Stimulated activated CD4-positive, alpha-beta T cell treated with anti-CD3 and anti-CD28 coated beads, TNF-alpha, amount 100 ng/mL, for 4 hours (primary cell): ENCODE measurements around the gene RAB34.

Source experiments
- DNase-seq, 3 experiments: peaks; one replicate each; pipeline ENCODE4 v3.0.0-alpha.2; 2020; ENCODE audit warnings: low read depth in 3 of 3

RAB34 gene, protein sequence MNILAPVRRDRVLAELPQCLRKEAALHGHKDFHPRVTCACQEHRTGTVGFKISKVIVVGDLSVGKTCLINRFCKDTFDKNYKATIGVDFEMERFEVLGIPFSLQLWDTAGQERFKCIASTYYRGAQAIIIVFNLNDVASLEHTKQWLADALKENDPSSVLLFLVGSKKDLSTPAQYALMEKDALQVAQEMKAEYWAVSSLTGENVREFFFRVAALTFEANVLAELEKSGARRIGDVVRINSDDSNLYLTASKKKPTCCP

DNA sequence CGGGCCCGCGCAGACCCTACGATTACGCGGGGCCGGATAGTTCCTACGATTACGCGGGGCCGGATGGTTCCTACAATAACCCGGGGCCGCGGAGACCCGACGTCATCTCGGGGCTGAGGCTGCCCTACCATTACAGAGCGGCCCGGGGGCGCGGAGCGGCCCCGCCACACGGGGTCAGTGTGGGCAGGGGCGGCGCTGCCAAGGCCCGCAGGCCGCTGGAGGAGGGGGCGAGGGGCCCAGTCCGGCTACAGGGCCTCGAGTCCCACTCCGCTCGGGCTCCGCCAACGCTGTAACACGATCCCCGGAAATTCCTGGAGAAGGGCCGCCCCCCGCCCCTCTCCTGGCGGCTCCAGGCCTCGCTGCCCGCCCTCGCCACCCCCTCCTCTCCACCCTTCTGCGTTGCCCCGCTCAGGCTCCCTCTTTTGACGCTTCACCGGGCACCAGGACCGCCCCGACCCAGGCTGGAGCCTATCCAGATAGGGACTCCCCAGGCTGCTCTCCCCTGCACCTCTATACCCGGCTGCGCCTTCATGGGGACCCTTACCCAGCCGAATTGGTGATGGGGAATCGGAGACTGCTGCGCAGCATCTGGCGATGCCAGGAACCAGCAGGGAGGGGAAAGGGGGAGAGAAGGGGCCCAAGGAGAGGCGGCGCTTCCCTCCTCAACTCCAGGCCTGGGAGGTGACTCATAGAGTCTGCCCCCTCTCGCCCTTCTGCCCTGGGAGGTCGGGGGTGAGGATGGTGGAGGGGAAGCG lies at the start of gene RAB34:
Gene RAB34 (minus strand): TSS at position 291 of the 755 bp plus-strand sequence. CDS start 602 bp downstream, outside the sequence.
- DNase-seq, result peak in 1 of 3 experiments; percentile 33

DNA sequence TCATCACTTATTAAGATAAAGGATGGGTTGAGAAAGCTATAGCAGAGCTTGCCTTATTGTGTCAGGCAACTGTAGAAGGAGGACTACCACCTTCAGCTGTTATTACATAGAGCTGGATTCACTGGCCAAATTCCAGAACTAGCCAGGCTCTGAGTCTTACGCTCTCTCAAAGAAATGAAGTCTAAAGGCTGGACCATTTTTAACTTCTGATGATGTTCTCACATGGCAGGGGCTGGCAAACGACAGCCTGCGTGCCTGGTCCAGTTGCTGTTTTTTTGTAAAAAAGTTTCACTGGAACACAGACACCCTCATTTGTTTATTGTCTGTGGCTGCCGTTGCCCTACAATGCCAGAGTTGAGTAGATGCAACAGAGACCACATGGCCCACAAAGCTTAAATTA lies 47.4 kb upstream of the RAB34 start:
- DNase-seq, result no peak

GRCh38 chr17:28763804-28764266 lies 46.2 kb upstream of the RAB34 start:
- DNase-seq, result peak; percentile 51 to 73 (median 52)

DNA sequence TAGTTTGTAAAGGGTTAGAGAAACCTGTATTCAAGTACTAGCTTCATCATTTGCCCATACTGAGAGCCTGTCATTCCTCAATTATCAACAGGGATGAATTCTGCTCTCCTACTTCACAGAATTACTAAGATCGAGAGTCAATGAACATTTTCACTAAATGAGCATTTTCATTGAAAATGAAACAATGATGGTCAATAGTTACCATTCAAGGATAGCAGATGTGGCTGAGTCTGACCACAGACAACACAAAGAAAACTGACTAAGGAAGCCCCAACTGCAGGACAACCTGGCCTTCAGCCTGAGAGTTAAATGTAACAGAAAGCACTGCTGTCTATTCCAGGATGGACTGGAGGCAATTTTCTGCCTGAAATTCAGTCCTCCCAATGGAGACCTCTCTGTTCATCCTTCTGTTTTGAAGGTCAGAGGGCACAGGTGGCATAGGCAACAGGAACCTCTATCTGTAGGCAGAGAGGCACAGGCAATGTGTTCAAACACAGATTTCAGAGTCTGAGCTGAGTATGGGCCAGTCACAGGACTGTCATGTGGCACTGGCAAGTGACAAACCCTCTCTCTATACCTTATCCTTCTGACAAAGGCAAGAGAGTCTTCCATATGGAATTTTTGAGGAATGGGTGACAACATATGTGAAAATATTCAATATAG lies 45.6 kb upstream of the RAB34 start:
- DNase-seq, result no peak

DNA sequence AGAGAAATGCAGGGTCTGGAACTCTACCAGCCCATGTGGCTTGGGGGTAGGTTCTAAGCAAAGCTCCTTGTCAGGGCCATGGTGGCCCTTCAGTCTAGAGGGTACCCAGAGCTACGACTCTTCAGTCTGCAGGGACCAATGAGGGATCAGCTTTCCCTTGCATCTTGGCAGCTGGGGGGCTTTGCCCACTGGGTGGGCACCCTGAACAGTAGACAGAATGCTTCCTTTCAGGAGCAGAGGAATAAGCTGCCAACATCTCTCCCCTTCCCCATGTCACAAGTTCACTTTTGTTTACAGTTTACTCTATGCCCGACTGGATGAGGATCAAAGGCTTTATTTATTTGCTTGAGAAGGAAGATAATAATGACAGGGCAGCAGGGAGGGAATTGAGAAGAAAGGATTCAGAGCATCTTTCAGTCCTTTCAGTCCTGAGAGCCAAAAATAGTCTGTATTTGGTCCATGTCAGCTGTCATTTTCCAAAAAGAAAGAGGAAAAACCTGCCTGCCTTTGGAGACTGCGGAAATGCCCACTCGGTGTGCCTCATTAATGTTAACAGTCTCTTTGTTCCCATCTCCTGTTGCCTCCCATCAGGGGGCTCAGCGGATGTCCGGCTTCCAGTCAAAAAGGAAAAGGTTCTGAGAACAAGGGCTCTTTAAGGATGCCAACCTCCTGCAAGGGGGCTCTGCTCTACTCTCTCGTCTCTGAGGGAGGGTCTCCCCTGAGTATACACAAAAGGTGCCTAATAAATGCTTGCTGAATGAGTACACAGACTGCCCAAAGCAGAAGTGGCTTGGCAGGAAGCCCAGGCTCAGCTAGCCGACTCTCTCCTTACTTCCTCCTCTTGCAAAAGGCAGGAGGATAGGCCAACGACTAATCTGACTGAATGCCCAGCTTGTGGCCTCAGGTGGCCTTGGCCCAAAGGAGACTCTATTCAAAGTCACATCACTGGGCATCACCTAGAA lies 43.2 kb upstream of the RAB34 start:
- DNase-seq, result no peak

- no peak for DNase-seq
Observed at GRCh38 chr17:28759256-28759865, 41.7 kb upstream of the RAB34 start.

DNA sequence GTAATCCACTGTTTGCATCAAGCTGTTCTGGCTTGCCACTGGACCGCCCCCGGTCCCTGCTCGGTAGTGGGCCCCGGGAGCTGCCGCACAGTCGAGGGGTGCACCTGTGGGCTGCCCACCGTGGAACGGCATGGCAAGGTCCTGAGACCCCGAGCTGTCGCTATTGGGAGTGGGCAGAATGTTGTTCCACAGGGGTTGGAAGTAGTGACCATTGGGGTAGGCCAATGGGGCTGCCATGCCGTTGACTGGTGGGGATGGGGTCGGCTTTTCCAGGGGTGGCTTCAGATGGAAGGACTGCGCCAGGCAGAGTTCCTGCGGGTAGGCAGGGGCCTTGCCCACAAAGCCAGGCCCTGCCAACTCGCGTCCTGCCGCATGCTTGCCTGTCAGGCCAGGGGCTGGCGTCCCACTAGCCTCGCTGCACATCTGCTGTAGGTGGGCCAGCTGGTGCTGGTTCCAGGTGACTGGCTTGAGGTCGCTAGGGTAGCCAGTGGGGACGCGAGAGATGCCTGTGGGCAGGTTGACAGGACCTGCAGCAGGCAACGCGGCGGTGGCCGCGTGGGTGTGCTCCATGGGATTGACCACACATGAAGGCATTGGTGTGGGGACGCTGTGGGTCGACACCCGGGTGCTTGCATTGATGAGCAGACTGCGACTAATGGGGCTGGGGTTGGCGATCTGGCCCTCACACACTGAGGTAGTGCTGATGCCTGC lies 40.9 kb upstream of the RAB34 start:
- no peak for DNase-seq

DNA sequence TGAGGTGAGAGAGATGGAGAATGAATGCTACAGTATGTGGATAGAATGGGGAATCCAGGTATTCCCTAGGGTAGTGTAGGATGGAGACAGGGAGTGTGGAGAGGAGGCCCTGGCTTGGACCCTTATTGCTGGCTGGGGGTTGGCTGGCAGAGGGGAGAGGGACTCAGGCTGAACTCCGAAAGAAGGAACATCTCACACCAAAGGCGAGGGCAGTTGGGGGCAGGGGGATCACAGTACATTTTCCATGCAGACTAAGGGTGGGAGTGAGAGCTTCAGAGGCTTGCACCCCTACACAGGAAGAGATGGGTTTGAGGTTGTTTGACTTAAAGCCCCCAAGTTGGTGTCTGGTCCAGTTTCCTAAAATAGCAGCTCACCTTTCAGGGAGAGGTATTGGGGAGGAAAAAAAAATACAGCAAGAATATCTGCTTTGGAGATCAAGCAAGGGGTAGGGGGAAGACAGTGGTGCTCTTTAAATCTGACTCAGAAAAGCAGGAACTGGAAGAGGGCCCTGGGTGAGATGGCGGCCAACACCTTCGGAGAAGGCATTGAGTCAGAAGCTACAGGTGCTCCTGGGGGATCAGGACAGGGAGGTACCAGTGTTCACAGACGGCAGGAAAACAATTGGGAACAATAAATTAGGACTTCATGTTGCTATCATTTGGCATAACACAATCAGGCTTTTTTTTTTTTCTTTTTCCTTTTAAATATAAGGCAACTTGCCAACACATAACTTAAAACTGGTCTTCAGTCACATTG lies 38.6 kb upstream of the RAB34 start:
- DNase-seq, result no peak

DNA sequence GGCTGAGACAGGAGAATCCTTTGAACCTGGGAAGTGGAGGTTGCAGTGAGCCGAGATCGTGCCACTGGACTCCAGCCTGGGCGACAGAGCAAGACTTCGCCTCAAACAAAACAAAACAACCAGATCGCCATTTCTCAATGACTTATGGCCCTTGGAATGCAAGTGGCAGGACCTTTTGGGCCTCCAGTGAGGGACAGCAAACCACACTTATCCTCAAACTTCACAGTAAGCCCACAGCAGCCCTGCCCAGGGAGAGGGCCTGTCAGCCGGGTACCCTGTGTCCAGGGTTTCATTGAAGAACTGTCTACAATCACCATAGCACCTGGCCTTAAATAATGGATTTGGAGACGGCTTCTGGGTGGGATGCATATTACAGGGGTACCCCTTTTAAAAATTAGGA lies 37.8 kb upstream of the RAB34 start:
- DNase-seq, result no peak

DNA sequence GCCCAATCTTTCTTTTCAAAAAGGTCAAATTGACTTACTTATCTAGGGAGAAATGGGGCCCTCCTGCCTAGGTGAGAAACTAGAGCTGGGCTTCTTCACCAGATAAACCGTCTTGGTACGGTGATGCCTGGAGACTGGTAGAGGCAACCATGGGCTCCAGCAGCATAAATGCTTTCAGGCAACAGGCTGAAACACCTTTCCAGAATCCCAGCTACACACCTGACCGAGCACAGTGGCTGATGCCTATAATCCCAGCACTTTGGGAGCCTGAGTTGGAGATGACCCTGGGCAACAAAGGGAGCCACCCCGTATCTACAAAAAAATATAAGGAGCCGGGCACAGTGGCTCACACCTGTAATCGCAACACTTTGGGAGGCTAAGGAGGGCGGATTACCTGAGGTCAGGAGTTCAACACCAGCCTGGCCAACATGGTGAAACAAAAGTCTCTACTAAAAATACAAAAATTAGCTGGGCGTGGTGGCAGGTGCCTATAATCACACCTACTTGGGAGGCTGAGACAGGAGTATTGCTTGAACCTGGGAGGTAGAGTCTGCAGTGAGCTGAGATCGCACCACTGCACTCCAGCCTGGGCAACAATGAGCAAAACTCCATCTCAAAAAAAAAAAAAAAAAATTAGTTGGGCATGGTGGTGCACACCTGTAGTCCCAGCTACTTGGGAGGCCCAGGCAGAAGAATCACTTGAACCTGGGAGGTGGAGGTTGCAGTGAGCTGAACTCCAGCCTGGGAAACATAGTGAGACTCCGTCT lies 34.1 kb upstream of the RAB34 start:
- DNase-seq, result no peak

GRCh38 chr17:28750178-28751047 lies 32.7 kb upstream of the RAB34 start:
- peak; percentile 74 to 79 (median 78) for DNase-seq

DNA sequence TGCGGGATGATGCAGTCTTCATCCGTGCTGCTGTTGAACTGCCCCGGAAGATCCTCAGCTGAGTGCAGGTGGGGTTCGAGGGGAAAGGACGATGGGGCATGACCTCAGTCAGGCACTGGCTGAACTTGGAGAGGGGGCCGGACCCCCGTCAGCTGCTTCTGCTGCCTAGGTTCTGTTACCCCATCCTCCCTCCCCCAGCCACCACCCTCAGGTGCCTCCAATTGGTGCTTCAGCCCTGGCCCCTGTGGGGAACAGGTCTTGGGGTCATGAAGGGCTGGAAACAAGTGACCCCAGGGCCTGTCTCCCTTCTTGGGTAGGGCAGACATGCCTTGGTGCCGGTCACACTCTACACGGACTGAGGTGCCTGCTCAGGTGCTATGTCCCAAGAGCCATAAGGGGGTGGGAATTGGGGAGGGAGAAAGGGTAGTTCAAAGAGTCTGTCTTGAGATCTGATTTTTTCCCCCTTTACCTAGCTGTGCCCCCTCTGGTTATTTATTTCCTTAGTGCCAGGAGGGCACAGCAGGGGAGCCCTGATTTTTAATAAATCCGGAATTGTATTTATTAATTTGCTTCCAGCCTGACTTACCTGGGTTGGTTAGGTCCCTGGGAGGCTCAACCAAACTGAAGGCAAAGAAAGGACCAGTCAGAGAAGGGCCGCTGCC lies 32.0 kb upstream of the RAB34 start:
- no peak for DNase-seq

DNA sequence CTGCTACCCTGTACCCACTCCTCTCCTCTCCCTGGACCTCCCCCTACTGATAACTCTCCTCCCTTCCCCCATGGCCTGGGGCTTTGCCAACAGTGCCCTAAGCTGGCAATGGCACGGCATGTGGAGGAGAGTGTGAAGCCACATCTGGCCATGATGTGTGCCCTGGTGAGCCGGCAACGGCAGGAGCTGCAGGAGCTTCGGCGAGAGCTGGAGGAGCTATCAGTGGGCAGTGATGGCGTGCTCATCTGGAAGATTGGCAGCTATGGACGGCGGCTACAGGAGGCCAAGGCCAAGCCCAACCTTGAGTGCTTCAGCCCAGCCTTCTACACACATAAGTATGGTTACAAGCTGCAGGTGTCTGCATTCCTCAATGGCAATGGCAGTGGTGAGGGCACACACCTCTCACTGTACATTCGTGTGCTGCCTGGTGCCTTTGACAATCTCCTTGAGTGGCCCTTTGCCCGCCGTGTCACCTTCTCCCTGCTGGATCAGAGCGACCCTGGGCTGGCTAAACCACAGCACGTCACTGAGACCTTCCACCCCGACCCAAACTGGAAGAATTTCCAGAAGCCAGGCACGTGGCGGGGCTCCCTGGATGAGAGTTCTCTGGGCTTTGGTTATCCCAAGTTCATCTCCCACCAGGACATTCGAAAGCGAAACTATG lies 31.3 kb upstream of the RAB34 start:
- DNase-seq, result no peak

DNA sequence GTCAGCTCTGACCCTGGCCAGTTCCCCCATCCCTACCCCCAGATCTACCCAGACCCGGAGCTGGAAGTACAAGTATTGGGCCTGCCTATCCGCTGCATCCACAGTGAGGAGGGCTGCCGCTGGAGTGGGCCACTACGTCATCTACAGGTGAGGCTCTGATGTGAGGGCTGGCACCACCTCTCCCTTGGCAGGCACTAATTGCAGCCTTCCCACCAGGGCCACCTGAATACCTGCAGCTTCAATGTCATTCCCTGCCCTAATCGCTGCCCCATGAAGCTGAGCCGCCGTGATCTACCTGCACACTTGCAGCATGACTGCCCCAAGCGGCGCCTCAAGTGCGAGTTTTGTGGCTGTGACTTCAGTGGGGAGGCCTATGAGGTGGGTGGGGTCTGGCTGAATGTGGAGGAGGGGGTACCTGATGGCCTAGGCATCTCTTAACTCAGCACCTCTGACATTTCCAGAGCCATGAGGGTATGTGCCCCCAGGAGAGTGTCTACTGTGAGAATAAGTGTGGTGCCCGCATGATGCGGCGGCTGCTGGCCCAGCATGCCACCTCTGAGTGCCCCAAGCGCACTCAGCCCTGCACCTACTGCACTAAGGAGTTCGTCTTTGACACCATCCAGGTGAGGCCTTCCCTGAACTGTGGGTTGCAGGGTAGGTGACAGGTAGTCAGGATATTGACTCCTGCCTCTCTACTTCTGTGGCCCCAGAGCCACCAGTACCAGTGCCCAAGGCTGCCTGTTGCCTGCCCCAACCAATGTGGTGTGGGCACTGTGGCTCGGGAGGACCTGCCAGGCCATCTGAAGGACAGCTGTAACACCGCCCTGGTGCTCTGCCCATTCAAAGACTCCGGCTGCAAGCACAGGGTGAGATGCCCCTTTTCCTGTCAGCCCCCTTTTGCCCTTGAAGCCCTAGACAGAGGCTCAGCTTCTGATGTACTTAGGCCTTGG lies 30.4 kb upstream of the RAB34 start:
- DNase-seq, result no peak

DNA sequence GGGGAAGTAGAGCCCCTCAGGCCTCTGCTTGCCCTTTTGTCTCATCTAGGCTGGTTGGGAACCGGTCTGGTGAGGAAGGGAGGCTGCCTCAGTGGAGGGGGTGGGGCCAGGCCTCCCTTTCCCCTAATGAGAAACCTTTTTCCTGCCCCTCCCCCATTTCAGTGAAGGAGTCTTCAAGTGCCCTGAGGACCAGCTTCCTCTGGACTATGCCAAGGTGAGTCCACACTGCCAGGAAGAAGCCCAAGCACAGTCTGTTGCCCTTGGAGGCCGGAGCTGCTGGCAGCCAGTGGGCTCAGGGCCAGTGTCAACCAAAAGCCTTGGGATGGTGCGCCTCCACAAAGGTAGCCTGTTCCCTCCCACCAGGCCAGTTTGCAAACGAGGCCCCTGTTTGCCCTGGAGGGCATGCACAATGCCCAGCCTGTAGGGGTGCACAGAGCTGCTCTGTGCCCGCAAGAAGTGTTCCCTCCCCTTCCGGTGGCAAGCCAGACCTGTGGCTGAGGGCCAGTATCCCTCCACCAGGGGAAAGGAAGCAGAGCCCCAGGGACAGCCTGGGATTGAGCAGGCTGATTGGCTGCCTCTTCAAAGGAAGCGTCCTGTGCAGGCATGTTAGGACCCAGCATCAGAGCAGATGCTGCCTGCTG lies 29.5 kb upstream of the RAB34 start:
- DNase-seq, result no peak
